HL-60/S4 (cell line): ENCODE measurements around the gene ABCA3.

ENCODE experiments used
- in situ Hi-C: fragments of 300-500 bp; cut with MboI; formaldehyde crosslinking; loops from 2 replicates; pipeline ENCODE4 v1.14.3; 2022; ENCODE audit warnings: low sequenced_read_pairs

The ABCA3 gene

GRCh38 chr16:2235695-2236336 lies 104.7 kb downstream of the ABCA3 start:
- in situ Hi-C loops: no loop called here

GRCh38 chr16:2235234-2235651 lies 105.3 kb downstream of the ABCA3 start:
- in situ Hi-C loops: no loop called here

GRCh38 chr16:2234813-2235170 lies 105.7 kb downstream of the ABCA3 start:
- in situ Hi-C loops: no loop called here

GRCh38 chr16:2233872-2234812 lies 106.4 kb downstream of the ABCA3 start:
- in situ Hi-C loops: no loop called here

GRCh38 chr16:2233046-2233775 lies 107.3 kb downstream of the ABCA3 start:
- in situ Hi-C loops: no loop called here

- in situ Hi-C loops: no loop called here
Measured at GRCh38 chr16:2232094-2232990, 108.2 kb downstream of the ABCA3 start.

- in situ Hi-C loops: no loop called here
Measured at GRCh38 chr16:2231016-2231931, 109.3 kb downstream of the ABCA3 start.

GRCh38 chr16:2230376-2230775 lies 110.2 kb downstream of the ABCA3 start:
- in situ Hi-C loops: no loop called here

GRCh38 chr16:2229632-2230250 lies 110.8 kb downstream of the ABCA3 start:
- in situ Hi-C loops: no loop called here

- in situ Hi-C loops: no loop called here
Measured at GRCh38 chr16:2229091-2229490, 111.4 kb downstream of the ABCA3 start.

GRCh38 chr16:2228161-2228824 lies 112.2 kb downstream of the ABCA3 start:
- in situ Hi-C loops: no loop called here

GRCh38 chr16:2226918-2227317 lies 113.6 kb downstream of the ABCA3 start:
- in situ Hi-C loops: no loop called here

GRCh38 chr16:2226245-2226793 lies 114.2 kb downstream of the ABCA3 start:
- in situ Hi-C loops: no loop called here
